GM12864 (cell line): Measurements from ENCODE around the gene EXOC6B.

ENCODE experiments used
- DNase-seq: peaks from one replicate; pipeline ENCODE4 v3.0.0-alpha.2; 2011; ENCODE audit warnings: low read depth
- H3K4me3 ChIP-seq: 2 replicates; pipeline ENCODE4 v1.5.1; 2011; ENCODE audit warnings: mild to moderate bottlenecking, low read depth, low read length, control low read depth
- TF ChIP-seq, protein P1 (sequence below): IDR thresholded peaks from 2 replicates; pipeline ENCODE4 v1.5.1; 2011; ENCODE audit warnings: low read depth, mild to moderate bottlenecking, moderate library complexity, low read length, control low read depth, inconsistent platforms; ENCODE audit errors: missing control alignments

The EXOC6B gene

DNA sequence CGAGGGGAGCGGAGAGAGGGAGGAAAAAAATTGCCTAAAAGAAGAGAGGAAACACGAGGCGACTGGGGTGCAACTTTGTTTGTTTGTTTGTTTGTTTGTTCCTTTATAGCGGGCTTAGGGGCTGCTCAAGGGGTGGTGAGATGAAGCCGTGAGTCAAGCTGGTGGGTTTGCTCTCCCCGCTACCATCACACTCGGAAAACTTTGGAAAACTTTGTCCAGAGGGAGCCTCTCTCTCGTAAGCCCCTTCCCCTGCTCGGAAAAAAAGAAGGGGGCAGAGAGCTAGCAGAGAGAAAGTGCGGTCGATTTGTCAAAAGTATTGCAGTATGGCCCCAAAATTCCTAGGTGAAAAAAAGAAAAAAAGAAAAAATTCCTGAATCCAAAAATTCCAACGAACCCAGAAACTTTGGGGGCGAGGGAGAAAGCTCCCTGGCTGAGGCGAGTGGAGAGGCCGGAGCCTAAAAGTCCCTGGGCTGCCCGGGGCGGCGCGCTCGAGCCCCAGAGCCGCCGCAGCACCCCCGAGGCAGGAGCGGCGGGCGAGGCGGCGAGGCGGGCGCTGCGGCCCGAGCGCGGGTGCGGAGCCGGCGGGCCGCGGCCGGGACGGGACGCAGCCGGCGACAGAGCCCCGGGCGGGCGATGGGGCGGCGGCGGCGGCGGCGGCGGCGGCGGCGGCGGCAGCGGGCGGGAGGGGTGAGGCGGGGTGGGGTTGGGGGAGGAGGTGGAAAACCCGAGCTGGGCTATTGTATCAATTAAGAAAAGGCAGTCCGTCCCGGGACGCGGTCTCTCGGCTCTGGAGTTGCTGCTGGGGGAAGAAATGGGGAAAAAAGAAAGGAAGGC, 677.6 kb downstream of the EXOC6B start:
- DNase-seq, result no peak
- H3K4me3 ChIP-seq, result no peak overlapping the region
- TF ChIP-seq, protein P1, sequence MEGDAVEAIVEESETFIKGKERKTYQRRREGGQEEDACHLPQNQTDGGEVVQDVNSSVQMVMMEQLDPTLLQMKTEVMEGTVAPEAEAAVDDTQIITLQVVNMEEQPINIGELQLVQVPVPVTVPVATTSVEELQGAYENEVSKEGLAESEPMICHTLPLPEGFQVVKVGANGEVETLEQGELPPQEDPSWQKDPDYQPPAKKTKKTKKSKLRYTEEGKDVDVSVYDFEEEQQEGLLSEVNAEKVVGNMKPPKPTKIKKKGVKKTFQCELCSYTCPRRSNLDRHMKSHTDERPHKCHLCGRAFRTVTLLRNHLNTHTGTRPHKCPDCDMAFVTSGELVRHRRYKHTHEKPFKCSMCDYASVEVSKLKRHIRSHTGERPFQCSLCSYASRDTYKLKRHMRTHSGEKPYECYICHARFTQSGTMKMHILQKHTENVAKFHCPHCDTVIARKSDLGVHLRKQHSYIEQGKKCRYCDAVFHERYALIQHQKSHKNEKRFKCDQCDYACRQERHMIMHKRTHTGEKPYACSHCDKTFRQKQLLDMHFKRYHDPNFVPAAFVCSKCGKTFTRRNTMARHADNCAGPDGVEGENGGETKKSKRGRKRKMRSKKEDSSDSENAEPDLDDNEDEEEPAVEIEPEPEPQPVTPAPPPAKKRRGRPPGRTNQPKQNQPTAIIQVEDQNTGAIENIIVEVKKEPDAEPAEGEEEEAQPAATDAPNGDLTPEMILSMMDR, result no peak

DNA sequence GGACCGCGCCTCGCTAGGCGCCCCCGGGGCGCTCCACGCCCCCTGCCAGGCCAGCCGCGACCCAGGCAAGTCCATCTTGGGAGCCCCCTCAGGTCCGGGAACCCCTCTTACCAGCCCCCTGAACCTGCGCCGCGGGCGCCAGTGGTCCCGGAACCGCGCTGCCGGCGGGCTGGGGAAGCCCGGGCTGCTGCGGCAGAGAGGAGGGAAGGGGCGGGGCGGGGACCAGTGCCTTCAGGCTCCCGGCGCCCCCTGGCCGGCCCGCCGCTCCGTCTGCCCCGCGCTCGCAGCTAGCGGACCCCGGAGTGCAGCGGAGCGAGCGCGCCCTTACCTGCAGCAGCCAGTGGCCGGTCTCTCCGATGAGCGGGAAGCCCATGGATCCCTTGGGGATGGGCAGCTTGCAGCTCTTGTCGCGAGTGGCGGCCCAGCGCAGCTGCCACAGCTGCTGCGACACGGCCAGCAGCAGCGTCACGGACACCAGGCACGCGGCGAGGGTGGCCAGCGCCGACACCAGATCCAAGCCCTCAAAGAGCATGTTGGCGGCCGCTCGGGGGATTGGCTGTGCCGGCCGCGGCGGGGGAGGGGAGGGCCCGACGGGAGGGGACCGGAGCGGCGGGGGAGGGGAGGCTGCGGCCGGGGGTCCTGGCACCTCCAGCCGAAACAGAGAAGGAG, 678.4 kb downstream of the EXOC6B start, which contains the start of gene CYP26B1:
TSS of gene CYP26B1 (minus strand) at position 560 of the 669 bp plus-strand sequence. CDS start at position 532, 28 bp downstream.
- TF ChIP-seq, protein P1, result no peak
- no peak for DNase-seq
- no peak within 1 kb of the TSS for H3K4me3 ChIP-seq

DNA sequence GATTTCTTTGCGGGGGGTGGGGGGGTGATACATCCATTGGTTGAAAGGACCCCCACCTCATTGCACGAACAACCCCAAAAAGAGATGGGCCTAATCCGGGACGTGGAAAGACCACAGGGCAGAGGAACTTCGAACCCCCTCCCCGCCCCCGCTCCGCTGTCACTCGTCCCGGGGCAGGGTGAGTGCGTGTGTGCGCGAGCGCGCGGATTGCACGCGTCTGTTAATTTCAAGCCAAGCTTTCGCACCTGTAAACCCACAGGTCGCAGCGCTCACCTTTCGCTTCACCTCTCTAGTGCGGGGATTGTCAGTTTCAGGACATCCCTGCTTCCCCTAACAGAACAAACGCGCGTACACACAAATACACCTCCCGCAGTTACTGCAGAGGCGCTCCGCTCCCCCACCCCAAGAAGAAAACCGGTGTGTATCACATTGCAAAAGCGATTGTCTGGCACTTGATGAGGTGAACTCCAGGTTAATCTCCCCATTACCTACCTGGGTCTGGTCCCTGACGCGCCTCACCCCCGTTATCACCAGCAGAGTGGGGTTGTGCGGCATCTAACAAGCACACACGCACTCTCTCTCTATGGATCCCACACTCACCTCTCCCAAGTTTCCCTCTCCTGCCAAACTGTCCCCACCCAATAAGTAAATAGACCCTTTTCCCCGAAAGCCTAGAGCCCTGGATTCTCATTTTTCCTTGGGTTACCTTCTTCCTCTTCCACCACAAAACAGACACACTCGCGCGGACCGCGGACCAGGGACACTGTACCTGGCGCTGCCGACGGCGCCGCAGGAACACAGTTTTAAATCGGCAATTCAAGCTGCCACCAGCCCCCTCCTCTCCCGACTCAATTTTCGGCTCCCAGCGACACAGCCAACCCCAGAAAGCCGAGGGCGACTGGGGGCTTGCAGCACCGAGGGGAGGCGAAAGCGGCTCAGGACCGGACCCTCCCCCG, 679.2 kb downstream of the EXOC6B start:
- H3K4me3 ChIP-seq, result no peak overlapping the region
- TF ChIP-seq, protein P1, result no peak
- DNase-seq, result no peak

DNA sequence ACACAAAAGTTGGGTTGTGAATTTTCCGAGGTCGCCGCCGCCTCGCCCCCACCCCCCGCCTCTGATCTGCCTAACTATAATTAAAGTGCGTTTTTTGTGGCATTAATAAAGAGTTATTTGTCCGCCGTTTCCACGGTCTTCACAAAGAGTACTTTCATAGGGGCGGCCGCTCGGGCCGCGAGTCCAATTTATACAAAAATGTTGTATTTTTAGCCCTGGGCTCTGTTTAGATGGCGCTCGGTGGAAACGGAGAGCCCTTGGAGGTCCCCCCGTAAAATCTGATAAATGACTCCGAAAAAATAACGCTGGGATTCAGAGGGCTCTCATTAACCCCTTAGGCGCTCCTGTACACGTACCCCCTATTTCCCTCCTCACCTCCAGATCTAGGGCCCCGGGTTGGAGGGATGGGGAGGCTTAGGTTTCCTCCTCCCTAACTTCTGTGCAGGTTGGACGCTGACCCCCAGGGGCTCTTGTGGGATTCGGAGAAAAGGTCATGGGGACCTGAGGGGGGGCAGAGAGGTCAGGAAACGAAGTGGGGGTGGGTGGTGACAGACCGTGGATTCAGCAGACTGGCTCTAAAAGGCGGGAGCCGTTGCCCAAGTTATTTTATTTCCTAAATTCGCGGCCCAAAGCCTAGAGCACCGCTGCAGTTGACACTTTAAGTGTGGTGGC, 680.0 kb downstream of the EXOC6B start:
- TF ChIP-seq, protein P1, result no peak
- no peak overlapping the region for H3K4me3 ChIP-seq
- DNase-seq, result no peak

DNA sequence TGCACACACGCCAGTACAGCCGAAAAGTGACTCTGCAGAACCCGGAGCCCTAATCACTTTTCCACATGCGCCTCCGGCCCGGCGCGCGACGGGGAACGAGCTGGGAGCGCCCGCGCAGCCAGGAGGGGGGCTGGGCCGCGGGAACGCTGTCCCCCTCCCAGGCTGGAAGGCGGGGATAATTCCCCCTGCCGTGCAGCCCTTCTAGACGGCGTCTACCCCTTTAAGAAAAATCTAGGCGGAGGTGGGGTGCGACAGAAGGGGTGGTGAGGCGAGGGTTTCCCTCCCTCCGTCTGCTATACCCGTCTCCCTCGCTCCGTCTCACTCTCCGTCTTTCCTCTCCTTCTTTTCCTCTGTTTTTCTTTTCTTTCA, 680.6 kb downstream of the EXOC6B start:
- DNase-seq, result no peak
- no peak overlapping the region for H3K4me3 ChIP-seq
- TF ChIP-seq, protein P1, result no peak

DNA sequence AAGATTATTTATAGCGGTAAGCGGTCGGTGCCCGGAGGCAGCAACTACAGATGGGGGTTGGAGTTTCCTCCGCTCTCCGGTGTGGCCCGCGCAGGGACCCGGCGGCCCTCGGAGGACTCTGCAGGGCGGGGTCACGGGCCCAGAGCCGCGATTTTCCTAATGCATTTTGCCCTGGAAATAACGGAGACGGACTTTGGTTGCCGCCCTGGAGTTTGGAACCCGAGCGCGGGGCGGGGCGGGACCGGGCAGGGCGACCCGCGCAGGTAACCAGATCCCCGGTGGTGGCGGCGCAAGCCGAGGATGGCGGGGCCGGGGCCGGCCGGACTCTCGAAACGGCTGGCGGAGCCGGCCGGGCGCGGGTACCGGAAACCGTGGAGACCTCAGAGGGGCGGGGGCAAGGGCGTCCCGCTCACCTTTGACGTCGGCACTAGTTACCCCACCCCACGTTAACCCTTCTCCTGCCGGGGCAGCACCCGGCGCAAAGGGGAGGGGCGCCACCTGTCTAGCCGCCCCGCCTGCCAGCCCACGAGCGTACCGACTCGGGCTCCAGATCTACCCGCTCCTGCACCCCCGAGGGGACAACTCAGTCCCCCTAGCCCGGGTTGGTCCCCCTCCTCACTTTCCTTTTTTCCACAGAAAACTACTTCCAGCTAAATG, 681.1 kb downstream of the EXOC6B start:
- no peak for DNase-seq
- TF ChIP-seq, protein P1, result no peak
- H3K4me3 ChIP-seq, result no peak overlapping the region
